HCEC 1CT (cell line): ENCODE data around the gene MRPL28.
"Not testable (repeated sequence)": the region's sequence is repeated elsewhere in the genome, so short reads cannot be mapped to it uniquely, and the experiment has no call there.

ENCODE experiments used
- DNase-seq: peaks from one replicate; pipeline ENCODE4 v3.0.0-alpha.2; 2017

Gene MRPL28

DNA sequence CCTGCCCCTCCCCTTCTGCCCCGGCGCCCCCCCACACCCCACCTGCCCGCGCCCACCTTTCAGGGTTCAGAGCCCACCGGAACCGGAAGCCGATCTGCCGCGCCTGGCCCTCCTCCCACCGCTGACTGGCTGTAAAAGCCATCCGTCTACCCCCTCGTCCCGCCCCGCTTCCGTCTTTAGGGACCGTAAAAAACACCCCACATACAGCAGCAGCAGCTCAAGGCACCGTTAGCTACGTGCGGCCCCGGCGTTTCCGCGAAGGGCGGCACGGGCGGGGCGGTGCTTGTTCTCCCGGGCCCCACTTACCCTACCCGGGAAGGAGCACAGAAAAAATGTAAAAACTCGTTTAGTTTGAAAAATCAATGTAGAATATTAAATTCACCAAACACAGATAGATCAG, at the start of gene MRPL28:
TSS of gene MRPL28 (minus strand) at position 96 of the 400 bp plus-strand sequence. CDS start 320 bp downstream, outside the sequence.
- peak; percentile 92 for DNase-seq

DNA sequence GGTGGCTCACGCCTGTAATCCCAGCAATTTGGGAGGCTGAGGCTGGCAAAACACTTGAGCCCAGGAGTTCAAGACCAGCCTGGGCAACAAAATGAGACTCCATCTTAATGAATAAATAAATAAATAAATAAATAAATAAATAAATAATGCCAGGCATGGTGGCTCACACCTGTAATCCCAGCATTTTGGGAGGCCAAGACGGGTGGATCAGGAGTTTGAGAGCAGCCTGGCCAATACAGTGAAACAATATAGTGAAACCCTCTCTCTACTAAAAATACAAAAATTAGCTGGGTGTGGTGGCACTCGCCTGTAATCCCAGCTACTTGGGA, 44.8 kb upstream of the MRPL28 start:
- not testable (repeated sequence) for DNase-seq

DNA sequence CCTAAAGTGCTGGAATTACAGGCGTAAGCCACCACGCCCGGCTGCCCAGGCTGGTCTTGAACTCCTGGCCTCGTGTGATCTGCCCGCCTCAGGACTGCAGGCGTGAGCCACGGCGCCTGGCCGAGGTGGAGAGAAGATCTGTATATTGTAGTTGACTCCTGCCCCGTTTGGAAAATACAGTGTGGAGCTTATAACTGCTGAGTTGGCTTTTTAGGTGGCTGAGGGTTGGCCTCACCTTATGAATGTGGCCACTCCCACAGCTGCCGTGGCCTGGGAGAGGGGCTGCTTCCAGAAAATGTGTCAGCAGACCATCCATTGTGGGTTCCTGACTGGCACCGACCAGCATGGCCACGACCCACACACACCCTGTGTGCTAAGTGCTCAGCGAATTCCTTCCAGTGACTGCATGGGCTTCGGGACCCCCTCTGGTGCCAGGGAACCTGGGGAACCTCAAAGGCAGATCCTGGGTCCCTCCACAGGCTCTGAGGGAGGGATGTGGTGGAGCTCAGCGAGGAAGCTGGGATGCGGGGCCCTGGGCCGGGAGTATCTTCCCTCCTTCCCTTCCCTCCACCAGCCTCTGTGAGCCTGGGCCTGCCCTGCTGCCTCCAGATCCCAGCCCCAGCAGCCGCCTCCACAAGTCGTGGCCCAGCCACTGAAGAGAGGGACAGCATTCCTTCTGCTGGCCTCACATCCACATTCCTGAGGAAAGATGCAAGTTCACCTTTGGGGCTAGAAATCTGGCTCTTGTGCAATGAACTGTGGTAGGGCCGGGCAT, 44.2 kb upstream of the MRPL28 start:
- DNase-seq = no peak

DNA sequence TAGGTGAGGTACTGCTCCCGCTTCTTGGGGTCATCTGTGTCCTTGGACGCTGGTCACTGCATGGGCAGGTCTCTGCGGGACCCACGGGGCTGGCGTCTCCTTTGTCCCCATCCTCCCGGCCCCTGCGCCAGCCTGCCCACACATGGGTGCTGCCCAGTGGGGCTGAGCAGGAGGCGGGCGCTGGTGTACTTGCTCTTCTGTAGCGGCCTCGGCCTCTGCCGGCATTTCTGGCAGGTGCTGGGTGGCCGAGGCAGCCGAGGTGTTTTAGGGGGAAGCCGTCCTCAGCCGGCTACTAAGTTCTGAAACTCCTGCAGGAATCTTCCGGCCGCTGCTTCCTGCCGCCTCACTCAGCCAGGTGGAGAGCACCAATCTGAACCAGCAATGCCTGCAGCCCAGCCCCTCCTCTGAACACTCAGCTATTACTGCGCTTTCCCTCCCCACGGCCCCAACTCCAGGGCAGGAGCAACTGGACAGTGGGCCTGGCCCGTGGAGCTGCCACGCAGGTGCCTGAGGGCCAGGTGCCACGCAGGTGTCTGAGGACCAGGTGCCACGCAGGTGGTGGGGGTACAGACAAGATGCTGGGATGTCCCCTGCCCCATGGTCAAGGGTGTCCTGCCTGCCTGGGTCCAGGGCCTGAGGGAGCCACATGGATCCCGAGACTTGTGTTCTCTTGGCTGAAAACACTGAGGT, 41.4 kb upstream of the MRPL28 start:
- no peak for DNase-seq

DNA sequence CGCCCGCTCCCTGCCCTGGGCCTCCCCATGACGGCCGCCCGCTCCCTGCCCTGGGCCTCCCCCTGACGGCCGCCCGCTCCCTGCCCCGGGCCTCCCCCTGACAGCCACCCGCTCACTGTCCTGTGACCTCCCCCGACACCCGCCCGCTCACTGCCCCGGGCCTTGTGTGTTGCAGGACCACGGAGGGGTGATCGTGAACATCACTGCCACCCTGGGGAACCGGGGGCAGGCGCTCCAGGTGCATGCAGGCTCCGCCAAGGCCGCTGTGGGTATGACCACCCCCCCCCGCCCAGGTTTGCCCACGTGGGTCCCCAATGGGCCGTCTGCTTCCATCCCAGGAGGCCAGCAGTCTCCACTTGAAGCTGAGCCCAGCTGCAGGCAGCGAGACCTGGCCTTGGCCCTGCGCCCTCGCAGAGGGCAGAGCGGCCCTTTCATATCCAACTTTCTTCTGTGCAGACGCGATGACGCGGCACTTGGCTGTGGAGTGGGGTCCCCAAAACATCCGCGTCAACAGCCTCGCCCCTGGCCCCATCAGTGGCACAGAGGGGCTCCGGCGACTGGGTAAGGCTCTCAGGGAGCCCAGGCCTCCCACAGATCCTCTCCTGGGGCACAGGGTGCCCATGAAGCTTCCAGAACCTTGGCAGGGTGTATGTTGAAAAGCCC, 40.3 kb upstream of the MRPL28 start:
- DNase-seq = no peak

DNA sequence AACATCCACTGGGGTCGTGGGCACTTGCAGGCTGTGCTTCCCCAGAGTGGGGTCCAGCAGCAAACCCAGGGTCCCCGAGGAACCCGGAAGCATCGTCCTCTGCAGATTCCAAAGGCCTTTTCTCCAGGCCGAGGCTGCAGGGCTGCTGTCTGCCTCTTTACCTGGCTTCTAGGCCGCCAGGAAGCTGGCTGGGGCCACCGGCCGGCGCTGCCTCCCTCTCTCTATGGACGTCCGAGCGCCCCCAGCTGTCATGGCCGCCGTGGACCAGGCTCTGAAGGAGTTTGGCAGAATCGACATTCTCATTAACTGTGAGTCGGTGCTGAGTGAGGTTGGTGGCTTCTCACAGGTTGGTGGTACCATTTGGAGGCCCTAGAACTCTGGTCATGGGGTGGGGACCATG, 36.9 kb upstream of the MRPL28 start:
- no peak for DNase-seq

DNA sequence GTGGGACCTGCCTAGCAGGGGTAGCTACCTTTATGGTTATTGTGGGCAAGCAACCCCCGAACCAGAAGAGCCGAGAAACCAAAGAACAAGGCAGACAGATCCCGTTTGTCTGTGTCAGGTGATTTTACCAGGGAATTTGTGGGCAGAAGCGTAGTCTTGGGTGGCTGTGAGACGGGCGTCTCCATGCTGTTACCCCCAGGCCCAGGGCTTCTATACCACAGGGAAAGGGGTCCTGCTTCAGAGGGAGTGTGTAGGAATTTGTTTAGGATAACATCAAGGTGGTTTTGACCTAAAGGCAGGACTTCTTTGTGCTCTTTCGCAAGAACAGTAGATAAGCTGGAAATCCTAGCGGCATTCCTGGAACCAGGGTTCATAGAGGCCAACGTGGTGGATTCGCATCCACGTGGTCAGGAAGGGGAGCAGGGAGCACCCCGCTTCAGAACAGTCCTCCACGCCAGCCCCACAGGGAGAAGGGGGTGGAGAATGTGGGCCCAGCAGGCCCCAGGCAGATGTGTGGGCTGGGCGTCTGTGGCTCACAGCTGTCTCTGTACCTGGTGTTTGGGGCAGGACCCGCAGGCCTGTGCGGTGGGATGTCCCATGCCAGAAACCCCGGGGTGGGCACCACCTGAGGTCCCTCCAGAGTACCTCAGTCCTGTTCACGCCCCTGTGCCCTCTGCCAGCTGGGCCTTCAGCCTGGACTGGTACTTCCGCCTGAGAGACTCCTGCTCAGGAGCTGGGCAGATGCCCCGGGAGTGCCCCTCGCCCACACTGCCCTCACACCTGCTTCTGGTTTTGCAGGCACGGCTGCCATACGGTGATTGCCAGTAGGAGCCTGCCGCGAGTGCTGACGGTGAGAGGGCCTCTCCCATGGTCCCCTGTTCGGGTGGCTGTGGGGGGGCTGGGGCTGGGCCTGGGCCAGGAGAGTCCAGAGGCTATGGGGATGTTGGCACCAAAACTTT, 35.5 kb upstream of the MRPL28 start:
- no peak for DNase-seq

DNA sequence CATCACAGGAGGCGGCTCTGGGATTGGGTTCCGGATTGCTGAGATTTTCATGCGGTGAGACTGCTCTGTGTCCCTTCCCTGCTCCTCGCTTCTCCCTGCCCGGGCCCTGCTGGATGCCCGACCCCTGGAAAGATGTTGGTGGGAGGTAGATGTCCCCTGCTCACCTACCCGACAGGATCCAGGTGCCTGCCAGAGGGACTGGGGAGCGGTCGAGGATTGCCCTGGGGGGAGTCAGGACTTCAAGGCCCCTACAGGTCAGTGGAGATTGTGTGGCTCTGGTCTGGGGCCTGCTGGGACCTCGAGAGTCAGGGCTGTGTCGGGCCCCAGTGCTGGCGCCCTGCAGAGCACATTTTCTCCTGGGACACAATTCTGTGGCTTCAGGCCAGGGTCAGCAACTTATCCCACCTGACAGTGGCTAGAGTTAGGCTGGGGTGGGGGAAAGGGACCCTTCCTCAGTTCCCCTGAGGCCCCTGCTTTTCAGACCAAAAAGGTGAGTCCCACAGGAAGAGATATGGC, 34.7 kb upstream of the MRPL28 start:
- no peak for DNase-seq

DNA sequence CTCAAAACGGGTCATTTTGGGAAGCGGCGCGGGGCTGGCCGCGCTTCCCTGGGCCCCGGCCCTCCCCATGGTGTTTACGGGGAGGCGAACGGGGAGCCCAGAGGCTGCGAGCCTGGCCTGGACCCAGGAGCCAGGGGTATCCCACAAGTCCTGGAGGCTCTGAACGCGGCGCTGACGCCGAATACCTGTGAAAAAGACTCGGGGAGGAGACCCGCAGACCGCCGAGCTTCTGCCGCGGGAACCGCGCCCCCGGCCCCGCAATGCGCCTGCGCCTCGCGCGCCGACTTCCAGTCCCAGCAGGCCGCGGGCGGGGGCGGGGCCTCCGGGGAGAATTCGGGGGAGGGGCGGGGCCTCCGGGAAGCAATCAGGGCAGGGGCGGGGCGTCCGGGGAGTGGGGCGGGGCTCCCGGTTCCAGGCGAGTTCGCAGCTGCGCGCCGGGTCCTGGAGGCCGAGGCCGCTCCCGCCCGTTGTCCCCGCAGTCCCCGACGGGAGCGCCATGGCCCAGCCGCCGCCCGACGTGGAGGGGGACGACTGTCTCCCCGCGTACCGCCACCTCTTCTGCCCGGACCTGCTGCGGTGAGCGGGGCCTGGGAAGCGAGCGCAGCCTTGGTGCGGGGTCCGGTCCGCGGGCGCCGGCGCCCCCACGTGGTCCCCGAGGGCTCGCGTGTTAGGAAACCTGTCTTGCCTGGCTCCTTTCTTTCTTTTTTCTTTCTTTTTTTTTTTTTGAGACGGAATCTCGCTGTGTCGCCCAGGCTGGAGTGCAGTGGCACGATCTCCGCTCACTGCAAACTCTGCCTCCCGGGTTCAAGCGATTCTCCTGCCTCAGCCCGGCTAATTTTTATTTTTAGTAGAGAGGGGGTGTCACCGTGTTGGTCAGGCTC, 31.4 kb upstream of the MRPL28 start, which contains the start of gene DECR2:
TSS of gene DECR2 (plus strand) at position 418 of the 881 bp plus-strand sequence. CDS start at position 497, 79 bp downstream.
- peak; percentile 86 for DNase-seq

DNA sequence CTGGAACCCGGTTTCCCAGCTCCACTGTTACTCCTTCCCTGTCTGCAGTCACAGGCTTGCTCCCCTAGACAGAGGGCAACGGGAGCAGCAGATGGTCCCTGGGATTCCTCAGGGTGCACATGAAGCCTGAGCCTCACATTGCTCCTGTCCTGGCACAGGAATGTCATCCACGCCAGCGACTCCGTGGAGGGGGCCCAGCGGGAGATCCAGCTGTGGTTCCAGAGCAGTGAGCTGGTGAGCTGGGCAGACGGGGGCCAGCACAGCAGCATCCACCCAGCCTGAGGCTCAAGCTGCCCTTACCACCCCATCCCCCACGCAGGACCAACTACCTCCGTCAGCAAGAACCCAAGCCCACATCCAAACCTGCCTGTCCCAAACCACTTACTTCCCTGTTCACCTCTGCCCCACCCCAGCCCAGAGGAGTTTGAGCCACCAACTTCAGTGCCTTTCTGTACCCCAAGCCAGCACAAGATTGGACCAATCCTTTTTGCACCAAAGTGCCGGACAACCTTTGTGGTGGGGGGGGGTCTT, 29.8 kb upstream of the MRPL28 start:
- no peak for DNase-seq

DNA sequence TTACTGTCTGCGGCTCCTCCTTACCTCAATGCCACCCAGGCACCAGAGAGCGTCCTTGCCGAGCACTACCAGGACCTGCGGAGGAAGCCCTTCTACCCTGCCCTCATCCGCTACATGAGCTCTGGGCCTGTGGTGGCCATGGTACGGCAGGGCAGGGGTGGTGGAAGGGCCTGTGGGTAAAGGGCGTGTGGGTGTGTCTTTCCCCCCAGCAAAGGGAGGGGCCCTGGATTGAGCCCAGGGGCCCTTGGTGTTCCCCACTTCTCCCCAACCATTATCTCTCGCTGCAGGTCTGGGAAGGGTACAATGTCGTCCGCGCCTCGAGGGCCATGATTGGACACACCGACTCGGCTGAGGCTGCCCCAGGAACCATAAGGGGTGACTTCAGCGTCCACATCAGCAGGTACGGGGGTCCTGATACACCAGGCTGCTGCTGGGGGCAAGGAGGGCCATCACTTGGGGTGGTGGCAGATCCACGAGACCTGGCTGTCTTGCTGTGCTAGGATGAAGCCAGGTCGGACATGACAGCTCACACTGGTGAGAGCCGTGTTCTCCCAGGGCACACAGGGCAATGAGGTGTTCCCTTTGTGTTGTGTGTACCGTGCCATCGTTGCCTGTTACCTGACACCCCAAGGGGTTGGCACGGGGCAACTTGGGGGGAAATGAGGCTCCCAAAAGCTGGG, 29.1 kb upstream of the MRPL28 start:
- no peak for DNase-seq

DNA sequence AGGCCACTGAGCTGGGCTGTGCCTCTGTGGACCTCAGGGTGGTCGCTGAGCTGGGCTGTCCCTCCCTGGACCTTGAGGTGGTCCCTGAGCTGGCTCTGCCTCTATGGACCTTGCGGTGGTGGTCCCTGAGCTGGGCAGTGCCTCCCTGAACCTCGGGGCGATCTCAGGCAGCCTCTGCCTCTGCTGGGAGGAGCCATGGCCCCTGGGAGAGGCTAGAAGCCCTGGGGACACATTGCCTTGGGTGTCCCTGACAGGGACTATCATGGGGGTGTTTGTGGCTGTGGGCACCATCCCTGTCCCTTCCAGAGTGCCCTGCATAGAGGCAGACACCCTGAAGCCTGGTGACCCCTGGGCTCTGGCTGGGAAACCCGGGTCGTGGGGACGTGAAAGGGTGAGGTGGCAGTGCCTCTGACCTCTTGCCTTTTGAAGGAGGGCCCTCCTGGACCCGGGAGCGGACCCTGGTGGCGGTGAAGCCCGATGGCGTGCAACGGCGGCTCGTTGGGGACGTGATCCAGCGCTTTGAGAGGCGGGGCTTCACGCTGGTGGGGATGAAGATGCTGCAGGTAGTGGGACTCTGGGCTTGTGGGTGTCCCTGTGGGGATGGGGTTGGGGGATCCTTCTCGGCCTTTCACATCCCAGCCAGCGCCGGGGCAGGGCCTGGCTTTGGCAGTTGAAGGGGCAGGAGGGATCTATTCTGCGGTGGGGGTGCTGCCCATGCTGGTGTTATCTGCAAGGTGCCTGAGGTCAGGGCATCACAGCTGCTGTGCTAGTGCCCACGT, 28.4 kb upstream of the MRPL28 start:
- DNase-seq = no peak

DNA sequence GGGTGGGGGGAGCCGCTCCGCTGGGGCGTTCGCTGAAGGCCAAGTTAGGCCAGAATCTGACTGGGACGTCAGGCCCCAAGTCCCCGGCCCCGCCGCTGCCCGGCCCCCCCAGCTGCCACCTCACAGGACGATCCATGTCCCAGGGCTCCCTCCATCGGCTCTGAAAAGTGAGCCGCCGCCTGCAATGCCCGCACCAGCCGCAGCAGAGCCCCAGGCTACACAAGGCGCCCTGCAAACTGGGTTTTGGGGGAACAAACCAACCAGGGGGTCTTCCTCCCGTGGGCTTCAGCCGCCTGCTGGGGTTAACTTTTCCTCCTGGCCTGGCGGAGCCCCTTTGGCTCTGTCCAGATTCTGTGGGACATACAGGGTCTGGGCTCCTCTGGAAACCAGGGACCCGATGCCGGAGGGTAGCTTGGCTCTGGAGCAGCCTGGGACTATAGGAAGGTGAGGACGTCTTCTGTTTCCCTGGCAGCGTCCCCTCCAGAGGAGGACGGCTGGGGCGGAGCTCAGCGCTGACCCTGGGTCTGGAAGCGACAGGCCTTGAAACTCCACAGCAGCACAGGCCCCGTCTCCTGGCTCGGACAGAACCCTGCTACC, 27.5 kb upstream of the MRPL28 start:
- peak; percentile 68 for DNase-seq

DNA sequence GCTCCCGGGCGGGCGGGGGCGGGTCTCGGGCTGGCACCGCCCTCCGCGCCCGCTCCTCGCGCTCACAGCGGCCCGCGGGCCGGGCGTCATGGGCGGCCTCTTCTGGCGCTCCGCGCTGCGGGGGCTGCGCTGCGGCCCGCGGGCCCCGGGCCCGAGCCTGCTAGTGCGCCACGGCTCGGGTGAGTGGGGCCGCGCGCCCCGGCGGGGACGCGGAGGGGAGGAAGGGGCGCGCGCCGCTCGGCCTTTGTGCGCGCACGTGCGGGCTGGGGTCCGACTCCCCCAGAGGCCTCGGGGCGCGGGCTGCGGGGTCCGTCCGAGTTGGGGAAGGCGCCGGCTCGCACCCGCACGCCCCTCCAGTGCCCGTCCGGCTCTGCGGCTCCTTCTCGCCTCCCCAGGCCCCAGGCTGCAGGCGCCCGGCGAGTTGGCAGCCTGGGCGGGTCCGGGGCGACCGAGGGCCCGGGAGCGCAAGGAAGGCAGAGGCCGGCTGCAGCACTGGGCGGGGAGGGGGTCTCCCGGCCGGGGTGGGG, 26.9 kb upstream of the MRPL28 start, which contains the start of gene NME4:
TSS of gene NME4 (plus strand) at position 65 of the 527 bp plus-strand sequence. CDS start at position 89, 24 bp downstream.
- peak; percentile 23 for DNase-seq

DNA sequence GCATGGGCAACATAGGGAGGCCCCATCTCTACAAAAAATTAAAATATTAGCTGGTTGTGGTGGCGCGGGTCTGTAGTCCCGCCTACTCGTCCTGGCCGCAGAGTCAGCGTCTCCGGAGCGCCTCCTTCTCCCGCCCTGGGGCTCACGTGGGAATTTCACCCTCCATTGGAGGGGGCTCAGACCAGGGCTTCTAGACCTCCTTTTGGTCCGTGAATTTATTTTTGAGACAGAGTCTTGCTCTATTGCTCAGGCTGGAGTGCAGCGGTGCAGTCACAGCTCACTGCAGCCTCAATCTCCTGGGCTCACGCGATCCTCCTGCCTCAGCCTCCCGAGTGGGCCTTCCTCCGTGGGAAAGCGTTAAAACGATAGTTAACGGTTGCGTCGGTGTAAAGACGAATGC, 26.3 kb upstream of the MRPL28 start:
- peak; percentile 48 for DNase-seq

DNA sequence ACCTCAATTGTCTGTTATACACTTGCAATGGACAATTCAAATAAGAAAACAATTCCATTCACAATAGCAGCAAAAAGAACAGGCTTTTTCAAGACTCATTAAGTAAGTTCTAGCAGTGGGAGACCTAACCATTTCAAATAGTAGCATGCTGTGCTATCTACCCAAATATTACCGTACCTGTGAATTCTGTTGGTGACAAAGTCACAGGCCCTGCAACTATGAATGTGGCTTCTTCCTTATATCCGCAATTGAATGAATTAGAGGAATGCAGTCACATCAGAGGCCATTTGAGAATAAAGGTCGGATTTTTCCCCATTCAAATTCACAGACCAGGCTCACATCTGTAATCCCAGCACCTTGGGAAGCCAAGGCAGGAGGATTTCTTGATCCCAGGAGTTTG, 25.9 kb upstream of the MRPL28 start:
- DNase-seq = no peak

DNA sequence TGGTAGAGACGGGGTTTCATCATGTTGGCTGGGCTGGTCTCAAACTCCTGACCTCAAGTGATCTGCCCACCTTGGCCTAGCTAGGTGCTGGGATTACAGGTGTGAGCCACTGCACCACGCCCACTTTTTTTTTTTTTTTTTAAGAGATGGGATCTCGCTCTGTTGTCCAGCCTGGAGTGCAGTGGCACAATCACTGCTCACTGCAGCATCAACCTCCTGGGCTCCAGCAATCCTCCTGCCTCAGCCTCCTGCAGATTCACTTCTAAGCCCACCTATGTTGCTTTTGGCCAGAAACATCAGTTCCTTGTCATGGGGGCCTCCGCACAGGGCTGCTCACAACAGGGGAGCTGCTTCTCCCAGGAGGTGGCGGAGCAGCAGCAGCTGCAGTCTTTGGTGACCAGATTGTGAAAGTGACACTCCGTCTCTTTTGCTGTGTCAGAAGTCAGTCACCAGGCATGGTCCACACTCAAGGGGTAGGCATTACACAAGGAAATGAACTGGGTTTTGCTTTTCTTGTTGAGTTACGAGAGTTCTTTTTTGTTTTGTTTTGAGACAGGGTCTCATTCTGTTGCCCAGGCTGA, 22.2 kb upstream of the MRPL28 start:
- no peak for DNase-seq

DNA sequence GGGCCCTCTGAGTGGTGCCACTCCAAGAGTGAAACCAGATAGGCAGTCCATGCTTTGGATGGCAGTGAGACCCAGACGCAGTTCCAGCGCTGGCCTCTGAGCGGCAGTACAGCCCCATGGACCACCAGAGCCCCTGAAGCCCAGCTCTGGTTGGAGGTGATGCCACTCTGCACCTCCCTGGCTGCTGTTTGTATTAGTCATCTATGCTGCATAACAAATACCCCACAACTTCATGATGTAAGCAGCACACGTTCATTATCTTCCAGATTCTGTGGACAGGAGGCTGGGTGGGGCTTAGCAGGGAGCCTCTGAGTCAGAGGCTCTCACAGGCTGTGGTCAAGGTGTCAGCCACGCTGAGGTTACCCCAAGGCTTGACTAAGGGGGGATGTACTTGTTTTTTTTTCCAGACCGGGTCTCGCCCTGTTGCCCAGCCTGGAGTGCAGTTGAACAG, 21.6 kb upstream of the MRPL28 start:
- DNase-seq = peak; percentile 78
